HG03558 (cell line): Measurements from ENCODE around the gene MPV17L.
"Not testable (repeated sequence)": the region's sequence is repeated elsewhere in the genome, so short reads cannot be mapped to it uniquely, and the experiment has no call there.

ENCODE experiments used
- ATAC-seq: cut with Tn5 transposase; IDR thresholded peaks from one replicate; pipeline ENCODE4 v1.9.1; 2021; ENCODE audit warnings: moderate number of reproducible peaks; ENCODE audit not compliant: unreplicated experiment; ENCODE audit errors: extremely low read depth

MPV17L gene

GRCh38 chr16:15395631-15396508 lies at the start of gene MPV17L:
Gene MPV17L, plus strand, starts transcription at chr16:15395754. Its CDS starts 144 bp downstream, at chr16:15395898.
- not testable (repeated sequence) for ATAC-seq

DNA sequence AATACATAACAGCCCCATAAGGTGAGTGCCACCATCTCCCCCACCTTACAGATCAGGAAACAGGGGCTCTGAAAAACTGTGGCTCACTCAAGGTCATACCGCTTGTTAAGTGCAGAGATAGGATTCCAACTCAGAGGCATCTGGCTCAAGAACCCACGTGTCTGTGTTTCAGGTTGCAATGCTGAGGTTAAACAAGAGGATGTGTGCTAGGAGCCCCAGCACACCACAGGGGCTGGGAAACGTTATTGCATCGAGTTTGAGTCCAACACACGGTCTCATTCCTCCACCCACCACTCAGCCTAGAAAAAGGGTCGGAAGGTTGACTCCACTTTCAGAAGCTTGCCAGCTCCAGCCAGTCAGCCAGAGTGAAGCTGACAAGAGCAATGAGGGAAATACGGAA lies 46.8 kb upstream of the MPV17L start:
- ATAC-seq, result not testable (repeated sequence)

- not testable (repeated sequence) for ATAC-seq
Measured at GRCh38 chr16:15351251-15351650, 44.3 kb upstream of the MPV17L start.

DNA sequence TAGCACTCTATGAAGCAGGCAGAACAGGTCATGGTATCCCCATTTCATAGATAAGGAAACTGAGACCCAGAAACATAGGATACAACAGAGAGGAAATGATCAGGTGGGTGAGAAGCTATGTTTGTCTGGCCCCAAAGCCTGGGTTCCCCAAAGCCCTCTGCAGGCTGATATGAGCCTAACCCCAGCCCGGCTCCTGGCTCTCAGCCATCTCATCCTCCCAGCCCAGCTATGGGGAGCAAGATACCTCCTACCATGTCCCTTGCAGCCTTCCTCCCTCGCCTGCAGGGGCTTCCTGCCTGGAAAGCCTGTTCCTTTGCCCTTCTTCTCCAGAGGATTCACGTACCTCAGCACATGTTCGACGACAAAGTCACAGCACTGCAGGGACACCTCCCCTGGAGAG lies 43.8 kb upstream of the MPV17L start:
- ATAC-seq, result not testable (repeated sequence)

- not testable (repeated sequence) for ATAC-seq
Measured at GRCh38 chr16:15352852-15353251, 42.7 kb upstream of the MPV17L start.

GRCh38 chr16:15354846-15355245 lies 40.7 kb upstream of the MPV17L start:
- ATAC-seq, result not testable (repeated sequence)

- not testable (repeated sequence) for ATAC-seq
Measured at GRCh38 chr16:15357495-15357894, 38.1 kb upstream of the MPV17L start.

DNA sequence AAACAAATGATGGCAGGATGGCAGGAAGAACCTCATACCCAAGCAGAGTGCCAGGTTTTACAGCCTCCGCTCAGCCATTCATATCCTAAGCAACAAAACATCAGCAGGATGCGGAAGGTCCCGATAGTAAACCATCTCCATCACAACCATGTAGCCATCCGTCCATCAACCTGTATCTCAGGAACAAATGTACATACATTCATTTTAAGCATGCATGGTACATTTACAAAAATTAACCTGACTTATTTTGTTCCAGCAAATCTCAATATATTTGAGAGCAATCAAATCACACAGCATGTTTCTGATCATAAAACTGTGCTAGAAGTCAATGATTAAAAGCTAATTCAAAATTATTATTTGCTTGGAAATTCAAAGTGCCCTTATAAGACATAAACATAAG lies 17.4 kb upstream of the MPV17L start, which contains the start of gene NPIPA5:
Gene NPIPA5, minus strand, starts transcription at position 101 of the 400 bp plus-strand sequence. Its CDS starts 0 bp downstream, at position 101.
- ATAC-seq, result not testable (repeated sequence)

GRCh38 chr16:15382810-15383209 lies 12.7 kb upstream of the MPV17L start:
- ATAC-seq, result not testable (repeated sequence)

- not testable (repeated sequence) for ATAC-seq
Measured at GRCh38 chr16:15388060-15388459, 7.5 kb upstream of the MPV17L start.

DNA sequence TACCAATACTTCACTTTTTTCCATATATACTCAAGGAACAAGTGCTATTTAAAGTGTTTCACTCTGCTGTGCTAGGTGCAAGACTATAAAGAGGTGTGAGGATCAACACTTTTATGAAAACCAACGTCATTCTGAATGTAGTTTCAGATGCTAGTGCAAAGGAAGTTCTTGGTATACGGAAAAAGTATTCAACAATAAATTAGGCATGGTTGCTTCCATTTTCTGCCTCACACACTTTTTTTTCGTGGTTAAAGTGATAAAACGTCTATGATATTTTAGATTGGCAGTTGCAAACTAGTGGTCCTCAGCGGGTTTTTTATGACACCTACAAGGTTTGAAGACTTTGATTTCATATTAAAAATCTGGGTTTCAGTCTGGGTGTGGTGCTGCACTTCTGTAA lies 5.6 kb upstream of the MPV17L start:
- not testable (repeated sequence) for ATAC-seq

GRCh38 chr16:15393025-15393424 lies 2.5 kb upstream of the MPV17L start:
- not testable (repeated sequence) for ATAC-seq

- ATAC-seq, result not testable (repeated sequence)
Measured at GRCh38 chr16:15396509-15396829, 915 bp downstream of the MPV17L start.

DNA sequence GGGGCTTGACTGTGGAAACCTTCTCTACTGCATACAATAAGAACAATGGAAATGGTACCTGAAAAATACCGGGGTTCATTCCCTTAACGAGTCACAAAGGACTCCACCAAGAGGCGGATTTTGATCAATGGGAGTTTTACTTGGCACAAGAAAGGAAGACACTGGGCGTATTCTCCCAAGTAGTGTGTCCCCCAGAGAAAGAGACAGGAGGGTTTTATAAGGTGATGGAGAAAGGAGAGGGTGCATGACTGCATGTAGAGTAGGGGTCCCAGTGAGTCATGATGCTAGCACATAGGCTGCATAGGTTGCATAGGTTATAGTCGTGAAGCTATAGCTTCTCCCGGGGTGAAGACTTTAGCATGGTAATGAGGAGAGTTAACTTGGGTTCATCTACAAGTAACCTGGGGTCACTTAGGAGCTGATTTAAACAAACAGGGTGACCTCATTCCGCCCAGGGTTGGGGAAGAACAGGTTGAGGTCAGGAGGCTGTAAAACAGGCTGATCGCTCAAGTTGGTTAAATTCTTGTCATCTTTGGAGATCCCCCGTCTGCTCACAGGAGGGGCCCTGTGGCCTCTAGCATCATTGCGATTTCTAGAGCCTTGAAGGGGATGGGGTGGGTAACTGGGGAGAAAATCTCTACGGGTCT lies 1.5 kb downstream of the MPV17L start:
- ATAC-seq, result no peak

DNA sequence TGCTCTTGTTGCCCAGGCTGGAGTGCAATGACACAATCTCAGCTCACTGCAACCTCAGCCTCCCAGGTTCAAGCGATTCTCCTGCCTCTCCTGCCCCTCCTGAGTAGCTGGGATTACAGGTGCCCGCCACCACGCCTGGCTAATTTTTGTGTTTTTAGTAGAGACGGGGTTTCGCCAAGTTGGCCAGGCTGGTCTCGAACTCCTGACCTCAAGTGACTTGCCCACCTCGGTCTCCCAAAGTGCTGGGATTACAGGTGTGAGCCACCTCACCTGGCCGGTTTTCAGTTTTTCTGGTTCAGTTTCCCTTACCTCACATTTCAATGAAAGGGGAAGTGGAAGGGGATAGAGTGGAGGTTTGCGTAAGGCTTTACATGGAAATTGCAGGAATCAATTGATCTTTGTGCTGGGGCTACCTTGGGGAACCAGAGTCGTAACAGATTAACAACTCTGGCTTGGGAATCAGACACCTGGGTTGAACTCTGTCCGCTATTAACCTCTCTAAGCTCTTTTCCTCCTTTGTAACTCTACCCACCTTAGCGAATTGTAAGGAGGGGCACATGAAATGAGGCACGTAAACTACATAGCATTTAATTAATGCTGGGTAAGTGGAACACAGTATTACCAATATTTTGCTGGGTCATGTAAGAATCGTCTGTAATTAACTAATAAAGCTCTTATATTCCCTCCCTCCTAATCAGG lies 3.2 kb downstream of the MPV17L start:
- no peak for ATAC-seq

- no peak for ATAC-seq
Measured at GRCh38 chr16:15399317-15399716, 3.8 kb downstream of the MPV17L start.

DNA sequence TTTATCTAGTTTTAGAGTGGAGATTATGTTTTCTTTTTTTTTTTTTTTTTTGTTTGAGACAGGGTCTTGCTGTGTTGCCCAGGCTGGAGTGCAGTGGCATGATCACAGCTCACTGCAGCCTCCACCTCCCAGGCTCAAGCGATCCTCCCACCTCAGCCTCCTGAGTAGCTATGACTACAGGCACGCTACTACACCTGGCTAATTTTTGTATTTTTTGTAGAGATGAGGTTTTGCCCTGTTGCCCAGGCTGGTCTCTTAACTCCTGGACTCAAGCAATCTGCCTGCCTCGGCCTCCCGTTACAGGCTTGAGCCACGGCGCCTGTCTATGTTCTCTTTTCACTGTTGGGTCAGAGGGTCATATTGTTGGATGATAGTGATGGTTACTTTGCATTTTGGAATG lies 4.8 kb downstream of the MPV17L start:
- not testable (repeated sequence) for ATAC-seq

GRCh38 chr16:15401972-15402371 lies 6.4 kb downstream of the MPV17L start:
- no peak for ATAC-seq

DNA sequence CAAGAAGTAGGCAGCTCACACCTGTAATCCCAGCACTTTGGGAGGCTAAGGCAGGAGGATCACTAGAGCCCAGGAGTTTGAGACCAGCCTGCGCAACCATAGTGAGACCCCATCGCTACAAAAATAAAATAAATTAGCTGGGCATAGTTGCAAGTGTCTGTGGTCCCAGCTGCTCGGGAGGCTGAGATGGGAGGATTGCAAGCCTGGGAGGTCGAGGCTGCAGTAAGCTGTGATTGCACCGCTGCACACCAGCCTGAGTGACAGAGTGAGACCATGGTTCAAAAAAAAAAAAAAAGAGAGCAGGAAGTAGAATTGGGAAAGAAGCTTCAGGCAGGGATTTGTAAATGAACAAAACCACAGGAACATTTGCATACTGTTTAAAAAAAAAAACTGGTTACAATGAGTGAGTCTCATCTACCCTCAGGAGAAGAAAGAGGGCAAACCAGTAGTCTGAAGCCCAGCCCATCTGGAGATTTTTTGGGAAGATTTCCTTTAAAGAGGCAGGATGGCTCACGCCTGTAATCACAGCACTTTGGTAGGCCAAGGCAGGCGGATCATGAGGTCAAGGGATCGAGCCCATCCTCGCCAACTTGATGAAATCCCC lies 7.9 kb downstream of the MPV17L start:
- no peak for ATAC-seq

DNA sequence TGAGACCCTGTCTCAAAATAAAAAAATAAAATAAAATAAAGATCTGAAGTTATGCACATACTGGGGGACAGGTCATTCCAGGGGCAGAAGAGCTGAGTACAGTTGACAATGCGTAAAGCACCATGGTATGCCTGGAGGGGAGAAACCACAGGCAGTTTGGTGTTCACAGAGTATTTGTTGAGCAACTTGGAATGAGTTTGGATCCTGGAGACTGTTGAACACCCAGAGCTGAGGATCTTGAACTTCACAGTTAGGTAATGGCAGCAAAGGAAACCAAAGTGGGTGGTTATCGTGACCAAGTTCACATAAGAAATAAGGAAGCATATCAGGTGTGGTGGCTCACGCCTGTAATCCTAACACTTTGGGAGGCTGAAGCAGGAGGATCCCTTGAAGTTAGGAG lies 8.5 kb downstream of the MPV17L start:
- not testable (repeated sequence) for ATAC-seq
